KMS-11 (cell line): ENCODE results near the gene CATSPERD.

Source experiments
- H2AFZ ChIP-seq: fragments of 200-600 bp; sonication (generic); 2 replicates; pipeline ENCODE4 v1.6.1; 2016; ENCODE audit warnings: antibody characterized with exemption, mixed run types, low read depth
- H3K27ac ChIP-seq: fragments of 200-600 bp; sonication (generic); 2 replicates; pipeline ENCODE4 v1.6.1; 2016; ENCODE audit warnings: mild to moderate bottlenecking, mixed run types
- H3K27me3 ChIP-seq: fragments of 200-600 bp; sonication (generic); 2 replicates; pipeline ENCODE4 v1.6.1; 2017; ENCODE audit warnings: mild to moderate bottlenecking, low read depth, mixed run types, moderate library complexity; ENCODE audit not compliant: insufficient read depth
- H3K36me3 ChIP-seq: fragments of 200-600 bp; sonication (generic); 2 replicates; pipeline ENCODE4 v1.6.1; 2017; ENCODE audit warnings: mild to moderate bottlenecking, mixed run types; ENCODE audit not compliant: insufficient read depth
- H3K4me1 ChIP-seq: fragments of 200-600 bp; sonication (generic); 2 replicates; pipeline ENCODE4 v1.6.1; 2016; ENCODE audit warnings: mild to moderate bottlenecking, low read depth, mixed run types; ENCODE audit not compliant: poor library complexity, severe bottlenecking
- H3K4me2 ChIP-seq: fragments of 200-600 bp; sonication (generic); 2 replicates; pipeline ENCODE4 v1.7.0; 2016; ENCODE audit warnings: mild to moderate bottlenecking, mixed run types
- H3K4me3 ChIP-seq: fragments of 200-600 bp; sonication (generic); IDR thresholded peaks from 2 replicates; pipeline ENCODE4 v1.6.1; 2017; ENCODE audit warnings: low read depth, low read length, mixed read lengths; ENCODE audit not compliant: insufficient read depth
- H3K79me2 ChIP-seq: fragments of 200-600 bp; sonication (generic); 2 replicates; pipeline ENCODE4 v1.6.1; 2016; ENCODE audit warnings: low read depth, mixed run types; ENCODE audit not compliant: insufficient read depth
- H3K9ac ChIP-seq: fragments of 200-600 bp; sonication (generic); 2 replicates; pipeline ENCODE4 v1.6.1; 2016; ENCODE audit warnings: mild to moderate bottlenecking, mixed run types
- H4K20me1 ChIP-seq: fragments of 200-600 bp; sonication (generic); 2 replicates; pipeline ENCODE4 v1.6.1; 2016; ENCODE audit warnings: mild to moderate bottlenecking, mixed run types; ENCODE audit not compliant: insufficient read depth
- TF ChIP-seq, protein P1 (sequence below): fragments of 200-600 bp; sonication (generic); conservative IDR thresholded peaks from 2 replicates; pipeline ENCODE4 v1.6.1; 2017; ENCODE audit warnings: low read depth, mild to moderate bottlenecking, antibody characterized with exemption, low read length, moderate library complexity, mixed read lengths

Gene CATSPERD

GRCh38 chr19:5719961-5720790 lies at the start of gene CATSPERD, which contains the start of gene LONP1:
Gene CATSPERD, plus strand, starts transcription at chr19:5720637. Its CDS starts 101 bp downstream, at chr19:5720738.
Gene LONP1, minus strand, starts transcription at chr19:5720146. Its CDS starts 14 bp downstream, at chr19:5720132.
- Histone ChIP-seq H4K20me1 (0 out of 2 replicates have a peak, but pooled peaks cover 5% of the 10 kb centered on the region), H2AFZ (peak within 1 kb of the TSS; percentile 52), H3K79me2 (peaks cover 44% of the 10 kb centered on the region), H3K4me2 (peak within 1 kb of the TSS; percentile 91), H3K36me3 (no peaks in the 10 kb centered on the region), H3K4me1 (peaks cover 20% of the 10 kb centered on the region), H3K9ac (peak within 1 kb of the TSS; percentile 96), H3K4me3 (no peak within 1 kb of the TSS), H3K27ac (peak within 1 kb of the TSS; percentile 90), H3K27me3 (no peaks in the 10 kb centered on the region)
- TF ChIP-seq, protein P1, sequence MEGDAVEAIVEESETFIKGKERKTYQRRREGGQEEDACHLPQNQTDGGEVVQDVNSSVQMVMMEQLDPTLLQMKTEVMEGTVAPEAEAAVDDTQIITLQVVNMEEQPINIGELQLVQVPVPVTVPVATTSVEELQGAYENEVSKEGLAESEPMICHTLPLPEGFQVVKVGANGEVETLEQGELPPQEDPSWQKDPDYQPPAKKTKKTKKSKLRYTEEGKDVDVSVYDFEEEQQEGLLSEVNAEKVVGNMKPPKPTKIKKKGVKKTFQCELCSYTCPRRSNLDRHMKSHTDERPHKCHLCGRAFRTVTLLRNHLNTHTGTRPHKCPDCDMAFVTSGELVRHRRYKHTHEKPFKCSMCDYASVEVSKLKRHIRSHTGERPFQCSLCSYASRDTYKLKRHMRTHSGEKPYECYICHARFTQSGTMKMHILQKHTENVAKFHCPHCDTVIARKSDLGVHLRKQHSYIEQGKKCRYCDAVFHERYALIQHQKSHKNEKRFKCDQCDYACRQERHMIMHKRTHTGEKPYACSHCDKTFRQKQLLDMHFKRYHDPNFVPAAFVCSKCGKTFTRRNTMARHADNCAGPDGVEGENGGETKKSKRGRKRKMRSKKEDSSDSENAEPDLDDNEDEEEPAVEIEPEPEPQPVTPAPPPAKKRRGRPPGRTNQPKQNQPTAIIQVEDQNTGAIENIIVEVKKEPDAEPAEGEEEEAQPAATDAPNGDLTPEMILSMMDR = peak; percentile 32; the same call in 1 of the 2 replicates

GRCh38 chr19:5671600-5671999 lies 48.8 kb upstream of the CATSPERD start:
- H3K79me2 ChIP-seq = no peaks in the 10 kb centered on the region
- no peak overlapping the region for H2AFZ ChIP-seq
- no peaks in the 10 kb centered on the region for H3K4me1 ChIP-seq
- H3K27me3 ChIP-seq = no peaks in the 10 kb centered on the region
- no peaks in the 10 kb centered on the region for H3K36me3 ChIP-seq
- H3K4me3 ChIP-seq = no peak overlapping the region
- no peaks in the 10 kb centered on the region for H4K20me1 ChIP-seq
- no peak overlapping the region for H3K9ac ChIP-seq
- no peak overlapping the region for H3K4me2 ChIP-seq
- H3K27ac ChIP-seq = no peak overlapping the region
- TF ChIP-seq, protein P1 = no peak

- Histone ChIP-seq H3K4me2 (no peak overlapping the region), H3K4me1 (no peaks in the 10 kb centered on the region), H3K4me3 (no peak overlapping the region), H2AFZ (no peak overlapping the region), H3K27me3 (no peaks in the 10 kb centered on the region), H3K9ac (no peak overlapping the region), H4K20me1 (no peaks in the 10 kb centered on the region), H3K79me2 (no peaks in the 10 kb centered on the region), H3K27ac (no peak overlapping the region), H3K36me3 (no peaks in the 10 kb centered on the region)
- TF ChIP-seq, protein P1 = no peak
These were observed 47.6 kb upstream of the CATSPERD start for GRCh38 chr19:5672708-5673459.

- Histone ChIP-seq H3K27ac (no peak overlapping the region), H3K36me3 (no peaks in the 10 kb centered on the region)
These were observed 46.7 kb upstream of the CATSPERD start for GRCh38 chr19:5673752-5674151.

More at GRCh38 chr19:5673752-5674151, 46.7 kb upstream of the CATSPERD start:
- Histone ChIP-seq H3K4me3 (no peak overlapping the region), H3K79me2 (no peaks in the 10 kb centered on the region), H3K27me3 (no peaks in the 10 kb centered on the region), H3K4me2 (no peak overlapping the region), H3K4me1 (no peaks in the 10 kb centered on the region), H2AFZ (no peak overlapping the region), H4K20me1 (no peaks in the 10 kb centered on the region), H3K9ac (no peak overlapping the region)
- TF ChIP-seq, protein P1 = no peak
